ENCODE results near the gene RPL26.
"Not testable (repeated sequence)": the region's sequence is repeated elsewhere in the genome, so short reads cannot be mapped to it uniquely, and the experiment has no call there.

The RPL26 gene

DNA sequence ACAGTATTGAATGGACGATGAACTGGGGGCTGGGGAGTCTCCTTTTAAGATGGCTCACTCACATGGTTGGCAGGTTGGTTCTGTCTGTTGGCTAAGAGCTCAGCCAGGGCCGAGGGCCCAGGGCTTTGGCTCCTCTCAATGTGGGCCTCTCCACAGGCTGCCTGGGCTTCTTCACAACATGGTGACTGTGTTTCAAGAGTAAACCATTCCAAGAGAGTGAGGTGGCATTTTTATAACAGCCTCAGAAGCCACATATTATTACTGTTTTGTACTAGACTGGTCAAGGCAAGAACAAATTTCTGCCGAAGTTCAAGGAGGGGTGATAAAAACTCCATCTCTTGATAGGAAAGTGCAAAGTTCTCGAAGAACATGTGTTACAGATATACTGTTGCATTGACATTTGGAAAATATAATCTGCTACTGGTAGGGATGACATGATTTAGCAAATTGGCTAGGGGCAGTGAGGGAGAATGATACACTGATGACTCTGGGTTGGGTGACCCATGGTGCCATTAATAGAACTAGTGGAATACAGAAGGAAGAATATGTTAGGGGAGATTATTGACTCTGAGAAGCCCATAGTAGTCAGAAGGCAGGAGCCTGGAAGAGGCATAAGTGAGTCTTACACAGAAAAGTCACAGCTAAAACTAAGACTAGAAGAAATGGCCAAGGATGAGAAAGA is 20.2 kb downstream of the RPL26 start:
- H3K27ac ChIP-seq (ENCODE audit: low read depth, low read length): no peak overlapping the region
- H3K27me3 ChIP-seq (ENCODE audit: control insufficient read depth in 1 of 2, insufficient read depth in 2 of 2, low read length in 2 of 2): no peaks in the 10 kb centered on the region
- H3K4me3 ChIP-seq (ENCODE audit: low read depth in 1 of 2, low read length in 2 of 2): no peak overlapping the region
- H3K36me3 ChIP-seq (ENCODE audit: insufficient read depth, low read length): no peaks in the 10 kb centered on the region
- no peaks in the 10 kb centered on the region for H3K4me1 ChIP-seq (ENCODE audit: insufficient read depth, low read length)
- H3K9ac ChIP-seq (ENCODE audit: low read length): no peak overlapping the region
- no peaks in the 10 kb centered on the region for H3K9me3 ChIP-seq (ENCODE audit: low read length)

DNA sequence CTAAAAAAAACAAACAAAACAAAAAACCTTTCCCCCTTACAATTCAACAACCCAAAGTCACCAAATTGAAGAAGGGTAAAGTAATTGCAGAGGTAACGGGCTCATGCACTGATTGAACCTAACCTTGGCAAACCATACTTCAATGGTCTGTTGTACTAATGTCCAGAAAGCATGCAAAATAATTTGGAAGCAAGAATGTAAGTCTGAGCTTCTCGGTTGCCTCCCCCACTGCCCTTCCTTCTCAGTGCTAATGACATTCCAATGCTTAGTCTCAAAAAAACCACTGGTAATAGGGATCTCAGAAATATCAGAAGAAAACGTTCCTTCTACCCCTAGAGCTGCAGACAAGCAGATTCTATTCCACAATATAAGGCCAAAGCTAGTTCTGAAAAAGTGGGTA is 22.2 kb downstream of the RPL26 start:
- H3K4me3 ChIP-seq (ENCODE audit: low read depth in 1 of 2, low read length in 2 of 2): no peak overlapping the region
- no peak overlapping the region for H3K9ac ChIP-seq (ENCODE audit: low read length)
- H3K4me1 ChIP-seq (ENCODE audit: insufficient read depth, low read length): no peaks in the 10 kb centered on the region
- H3K9me3 ChIP-seq (ENCODE audit: low read length): no peaks in the 10 kb centered on the region
- no peak overlapping the region for H3K27ac ChIP-seq (ENCODE audit: low read depth, low read length)
- no peaks in the 10 kb centered on the region for H3K27me3 ChIP-seq (ENCODE audit: control insufficient read depth in 1 of 2, insufficient read depth in 2 of 2, low read length in 2 of 2)
- no peaks in the 10 kb centered on the region for H3K36me3 ChIP-seq (ENCODE audit: insufficient read depth, low read length)

DNA sequence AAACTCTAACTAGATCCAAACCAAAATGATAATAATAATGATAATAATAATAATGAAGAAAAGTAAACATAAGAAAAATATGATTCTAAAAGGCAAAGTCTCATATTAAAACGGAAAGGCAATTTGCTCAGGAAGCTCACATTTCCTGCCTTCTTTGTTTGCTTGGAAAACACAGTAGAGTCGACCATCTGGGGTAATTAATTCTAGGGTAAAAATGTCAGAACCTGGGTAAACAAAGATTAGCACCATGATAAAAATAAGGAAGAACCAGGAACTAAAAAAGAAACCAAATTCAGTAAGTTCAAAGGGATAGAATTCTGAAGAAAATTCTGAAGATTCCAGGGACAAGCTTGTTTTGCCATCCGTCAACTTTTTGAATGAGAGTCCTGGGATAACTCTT is 22.7 kb downstream of the RPL26 start:
- H3K27ac ChIP-seq (ENCODE audit: low read depth, low read length): no peak overlapping the region
- H3K4me1 ChIP-seq (ENCODE audit: insufficient read depth, low read length): no peaks in the 10 kb centered on the region
- H3K36me3 ChIP-seq (ENCODE audit: insufficient read depth, low read length): no peaks in the 10 kb centered on the region
- H3K27me3 ChIP-seq (ENCODE audit: control insufficient read depth in 1 of 2, insufficient read depth in 2 of 2, low read length in 2 of 2): no peaks in the 10 kb centered on the region
- no peak overlapping the region for H3K4me3 ChIP-seq (ENCODE audit: low read depth in 1 of 2, low read length in 2 of 2)
- H3K9ac ChIP-seq (ENCODE audit: low read length): no peak overlapping the region
- no peaks in the 10 kb centered on the region for H3K9me3 ChIP-seq (ENCODE audit: low read length)

DNA sequence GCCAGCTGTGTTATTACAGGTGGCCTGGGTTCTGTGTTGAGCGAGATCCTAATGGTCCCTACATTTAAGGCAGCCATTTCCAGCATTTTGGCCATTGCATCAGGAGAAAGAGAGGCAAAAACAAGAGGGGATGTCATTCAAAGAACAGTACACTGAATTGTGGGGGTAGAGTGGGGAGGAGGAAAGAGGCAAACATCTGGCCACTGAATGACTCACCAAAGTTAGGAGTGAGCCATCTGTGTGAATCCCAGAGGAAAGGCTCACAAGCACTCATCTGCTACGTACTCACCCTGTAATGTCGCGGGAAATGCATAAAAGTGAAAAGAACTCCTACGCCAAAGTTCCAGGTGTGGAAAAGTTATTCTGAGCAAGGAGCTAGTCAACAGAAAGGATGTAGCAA is 23.2 kb downstream of the RPL26 start:
- Histone ChIP-seq H3K4me3 (ENCODE audit: low read depth in 1 of 2, low read length in 2 of 2) (no peak overlapping the region), H3K27ac (ENCODE audit: low read depth, low read length) (no peak overlapping the region), H3K36me3 (ENCODE audit: insufficient read depth, low read length) (no peaks in the 10 kb centered on the region), H3K9me3 (ENCODE audit: low read length) (no peaks in the 10 kb centered on the region), H3K4me1 (ENCODE audit: insufficient read depth, low read length) (no peaks in the 10 kb centered on the region), H3K9ac (ENCODE audit: low read length) (no peak overlapping the region), H3K27me3 (ENCODE audit: control insufficient read depth in 1 of 2, insufficient read depth in 2 of 2, low read length in 2 of 2) (no peaks in the 10 kb centered on the region)

DNA sequence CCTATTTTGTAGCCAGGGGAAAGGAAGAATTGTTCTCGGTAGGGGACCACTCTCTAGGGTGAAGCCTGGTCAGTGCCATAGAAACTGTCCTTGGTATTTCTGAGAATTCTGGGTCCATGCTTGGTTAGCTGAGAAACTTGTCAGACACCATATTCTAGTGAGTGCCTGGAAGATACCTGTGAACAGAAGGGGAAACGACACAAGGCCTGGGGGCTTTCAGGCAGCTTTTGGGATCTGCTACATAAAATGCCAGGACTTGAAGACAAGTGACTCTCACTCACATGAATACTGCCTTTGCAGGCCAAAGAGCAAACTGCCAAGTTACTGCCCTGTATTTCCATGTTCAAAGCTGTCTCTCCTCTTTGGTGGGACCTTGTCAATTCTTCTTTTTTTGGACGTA is 25.1 kb downstream of the RPL26 start:
- Histone ChIP-seq H3K27ac (ENCODE audit: low read depth, low read length) (no peak overlapping the region), H3K27me3 (ENCODE audit: control insufficient read depth in 1 of 2, insufficient read depth in 2 of 2, low read length in 2 of 2) (no peaks in the 10 kb centered on the region)

DNA sequence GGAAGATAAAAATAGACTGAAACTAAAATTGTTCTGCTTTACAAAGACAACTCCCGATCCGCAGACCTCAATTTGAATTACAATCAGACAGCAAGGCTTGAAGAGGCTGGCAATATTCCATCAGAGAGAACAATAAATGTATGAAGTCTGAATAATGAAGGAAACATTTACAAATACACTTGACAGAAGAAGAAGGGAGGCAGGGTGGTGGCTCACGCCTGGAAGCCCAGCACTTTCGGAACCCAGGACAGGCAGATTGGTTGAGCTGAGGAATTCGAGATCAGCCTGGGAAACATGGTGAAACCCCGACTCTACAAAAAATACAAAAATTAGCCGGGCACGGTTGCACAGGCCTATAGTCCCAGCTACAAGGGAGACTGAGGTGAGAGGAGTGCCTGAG is 28.8 kb downstream of the RPL26 start:
- no peaks in the 10 kb centered on the region for H3K27me3 ChIP-seq (ENCODE audit: control insufficient read depth in 1 of 2, insufficient read depth in 2 of 2, low read length in 2 of 2)
- no peak overlapping the region for H3K9ac ChIP-seq (ENCODE audit: low read length)
- H3K4me1 ChIP-seq (ENCODE audit: insufficient read depth, low read length): no peaks in the 10 kb centered on the region
- no peak overlapping the region for H3K4me3 ChIP-seq (ENCODE audit: low read depth in 1 of 2, low read length in 2 of 2)
- H3K9me3 ChIP-seq (ENCODE audit: low read length): no peaks in the 10 kb centered on the region
- no peaks in the 10 kb centered on the region for H3K36me3 ChIP-seq (ENCODE audit: insufficient read depth, low read length)
- H3K27ac ChIP-seq (ENCODE audit: low read depth, low read length): no peak overlapping the region

More for the DNA sequence above, 25.1 kb downstream of the RPL26 start:
- Histone ChIP-seq H3K9ac (ENCODE audit: low read length) (no peak overlapping the region), H3K4me1 (ENCODE audit: insufficient read depth, low read length) (no peaks in the 10 kb centered on the region), H3K9me3 (ENCODE audit: low read length) (no peaks in the 10 kb centered on the region), H3K4me3 (ENCODE audit: low read depth in 1 of 2, low read length in 2 of 2) (no peak overlapping the region), H3K36me3 (ENCODE audit: insufficient read depth, low read length) (no peaks in the 10 kb centered on the region)

DNA sequence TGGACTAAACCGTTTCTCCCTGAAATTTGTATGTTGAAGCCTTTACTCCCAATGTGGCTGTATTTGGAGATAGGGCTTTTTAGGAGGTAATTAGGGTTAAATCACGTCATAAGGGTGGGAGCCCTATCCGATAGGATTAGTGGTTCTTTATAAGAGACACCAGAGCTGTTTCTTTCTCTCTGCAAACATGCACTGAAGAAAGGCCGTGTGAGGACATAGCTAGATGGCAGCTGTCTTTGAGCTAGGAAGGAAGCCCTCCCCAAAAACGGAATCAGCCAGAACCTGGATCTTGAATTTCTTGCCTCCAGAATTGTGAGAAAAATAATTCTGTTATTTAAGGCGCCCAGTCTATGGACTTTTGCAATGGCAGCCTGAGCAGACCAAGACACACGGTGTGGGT is 29.3 kb downstream of the RPL26 start:
- H3K27ac ChIP-seq (ENCODE audit: low read depth, low read length): no peak overlapping the region
- H3K36me3 ChIP-seq (ENCODE audit: insufficient read depth, low read length): no peaks in the 10 kb centered on the region
- no peaks in the 10 kb centered on the region for H3K9me3 ChIP-seq (ENCODE audit: low read length)
- H3K9ac ChIP-seq (ENCODE audit: low read length): no peak overlapping the region
- H3K4me1 ChIP-seq (ENCODE audit: insufficient read depth, low read length): no peaks in the 10 kb centered on the region
- no peaks in the 10 kb centered on the region for H3K27me3 ChIP-seq (ENCODE audit: control insufficient read depth in 1 of 2, insufficient read depth in 2 of 2, low read length in 2 of 2)
- no peak overlapping the region for H3K4me3 ChIP-seq (ENCODE audit: low read depth in 1 of 2, low read length in 2 of 2)

DNA sequence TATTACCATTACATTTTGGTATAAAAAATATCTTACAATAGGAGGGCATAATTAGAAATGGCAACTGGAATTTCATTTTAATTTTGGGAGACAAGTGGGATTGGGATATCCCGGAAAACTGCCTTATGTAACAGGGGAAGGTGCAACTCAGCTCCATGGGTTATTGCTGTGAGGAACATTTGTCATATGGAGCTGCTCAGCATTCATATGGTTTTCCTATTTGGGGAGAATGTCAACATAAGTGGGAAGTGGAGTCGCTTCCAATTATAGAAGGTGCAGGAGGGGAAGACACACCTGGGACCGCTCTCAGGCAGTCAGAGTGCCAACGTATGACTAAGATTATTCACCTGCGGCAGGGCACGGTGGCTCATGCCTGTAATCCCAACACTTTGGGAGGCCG is 32.7 kb downstream of the RPL26 start:
- no peaks in the 10 kb centered on the region for H3K36me3 ChIP-seq (ENCODE audit: insufficient read depth, low read length)
- H3K4me1 ChIP-seq (ENCODE audit: insufficient read depth, low read length): no peaks in the 10 kb centered on the region
- H3K27me3 ChIP-seq (ENCODE audit: control insufficient read depth in 1 of 2, insufficient read depth in 2 of 2, low read length in 2 of 2): no peaks in the 10 kb centered on the region
- H3K27ac ChIP-seq (ENCODE audit: low read depth, low read length): no peak overlapping the region
- H3K4me3 ChIP-seq (ENCODE audit: low read depth in 1 of 2, low read length in 2 of 2): no peak overlapping the region
- H3K9ac ChIP-seq (ENCODE audit: low read length): no peak overlapping the region
- no peaks in the 10 kb centered on the region for H3K9me3 ChIP-seq (ENCODE audit: low read length)

DNA sequence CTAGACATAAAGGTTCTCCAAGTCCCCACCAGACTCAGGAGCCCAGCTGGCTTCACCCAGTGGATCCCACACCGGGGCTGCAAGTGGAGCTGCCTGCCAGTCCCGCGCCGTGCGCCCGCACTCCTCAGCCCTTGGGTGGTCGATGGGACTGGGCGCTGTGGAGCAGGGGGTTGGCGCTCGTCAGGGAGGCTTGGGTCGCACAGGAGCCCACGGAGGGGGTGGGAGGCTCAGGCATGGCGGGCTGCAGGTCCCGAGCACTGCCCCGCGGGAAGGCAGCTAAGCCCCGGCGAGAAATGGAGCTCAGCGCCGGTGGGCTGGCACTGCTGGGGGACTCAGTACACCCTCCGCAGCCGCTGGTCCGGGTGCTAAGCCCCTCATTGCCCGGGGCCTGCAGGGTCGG is 36.0 kb downstream of the RPL26 start:
- H3K36me3 ChIP-seq (ENCODE audit: insufficient read depth, low read length); H3K4me1 ChIP-seq (ENCODE audit: insufficient read depth, low read length); H3K4me3 ChIP-seq (ENCODE audit: low read depth in 1 of 2, low read length in 2 of 2); H3K9ac ChIP-seq (ENCODE audit: low read length); H3K27ac ChIP-seq (ENCODE audit: low read depth, low read length); H3K9me3 ChIP-seq (ENCODE audit: low read length); H3K27me3 ChIP-seq (ENCODE audit: control insufficient read depth in 1 of 2, insufficient read depth in 2 of 2, low read length in 2 of 2): not testable (repeated sequence)

DNA sequence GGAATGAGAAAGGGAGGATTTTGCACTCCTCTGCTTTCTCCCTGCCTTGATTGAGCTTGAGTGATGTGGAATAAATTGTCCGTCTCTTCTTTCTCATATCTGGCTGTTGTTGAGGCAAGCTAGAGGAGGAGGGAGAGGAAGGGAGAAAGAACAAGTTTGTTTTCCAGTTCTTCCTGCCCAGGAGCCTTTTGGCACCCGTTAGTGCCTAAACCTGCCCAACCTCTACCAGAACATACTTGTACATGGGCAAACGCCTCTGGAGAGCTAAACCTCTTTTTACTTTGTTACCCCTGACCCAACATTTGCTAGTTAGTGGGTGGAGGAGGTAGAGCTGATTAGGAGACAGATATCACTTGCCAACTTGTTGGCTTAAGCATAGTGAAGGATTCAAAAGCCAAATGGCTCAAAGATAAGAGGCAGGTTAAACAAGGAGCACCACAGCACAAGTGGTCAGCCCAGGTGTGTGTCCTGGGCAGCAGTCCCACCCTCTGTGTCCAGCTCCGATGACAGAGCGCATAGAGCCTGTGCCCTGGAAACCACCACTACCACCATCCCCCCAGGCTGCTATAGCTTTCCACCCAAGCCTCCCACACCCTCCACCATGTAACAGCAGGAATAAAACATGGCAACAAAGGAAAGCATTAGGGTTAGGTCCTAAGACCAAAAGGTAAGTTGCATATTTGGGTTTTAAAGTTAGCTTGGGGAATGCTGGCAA is 36.9 kb downstream of the RPL26 start:
- H3K4me1 ChIP-seq (ENCODE audit: insufficient read depth, low read length): no peaks in the 10 kb centered on the region
- H3K36me3 ChIP-seq (ENCODE audit: insufficient read depth, low read length): no peaks in the 10 kb centered on the region
- H3K27me3 ChIP-seq (ENCODE audit: control insufficient read depth in 1 of 2, insufficient read depth in 2 of 2, low read length in 2 of 2): no peaks in the 10 kb centered on the region
- H3K4me3 ChIP-seq (ENCODE audit: low read depth in 1 of 2, low read length in 2 of 2): no peak overlapping the region
- no peak overlapping the region for H3K9ac ChIP-seq (ENCODE audit: low read length)
- H3K9me3 ChIP-seq (ENCODE audit: low read length): no peaks in the 10 kb centered on the region
- H3K27ac ChIP-seq (ENCODE audit: low read depth, low read length): no peak overlapping the region

DNA sequence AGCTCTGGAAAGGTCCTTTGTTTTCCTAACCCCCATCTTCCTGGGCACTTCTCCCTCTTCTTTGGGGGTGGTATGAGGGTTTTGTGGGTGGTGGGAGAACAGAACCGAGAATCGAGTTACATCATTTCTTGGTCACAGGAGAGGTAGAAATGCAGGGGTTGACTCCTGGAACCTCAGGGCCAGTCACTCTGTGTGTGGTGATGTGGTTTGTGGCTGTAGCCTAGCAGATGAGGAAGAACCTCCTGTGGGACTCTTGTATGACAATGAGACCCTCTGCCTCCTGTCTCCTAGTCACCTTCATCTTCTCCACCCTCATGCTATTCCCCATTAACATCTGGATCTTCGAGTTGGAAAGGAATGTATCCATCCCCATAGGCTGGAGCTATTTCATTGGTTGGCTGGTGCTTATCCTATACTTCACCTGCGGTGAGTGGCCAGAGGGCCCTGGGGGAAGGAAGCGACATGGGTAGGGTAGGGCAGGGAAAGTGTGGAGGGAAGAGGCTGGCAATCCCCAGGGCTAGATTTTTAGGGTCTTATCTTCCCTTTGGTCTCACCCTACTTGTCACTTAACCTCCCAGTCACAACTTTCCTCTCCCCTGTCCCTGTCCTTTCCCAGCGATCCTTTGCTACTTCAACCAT is 37.8 kb downstream of the RPL26 start:
- H3K9me3 ChIP-seq (ENCODE audit: low read length): no peaks in the 10 kb centered on the region
- H3K4me3 ChIP-seq (ENCODE audit: low read depth in 1 of 2, low read length in 2 of 2): no peak overlapping the region
- no peak overlapping the region for H3K27ac ChIP-seq (ENCODE audit: low read depth, low read length)
- no peaks in the 10 kb centered on the region for H3K27me3 ChIP-seq (ENCODE audit: control insufficient read depth in 1 of 2, insufficient read depth in 2 of 2, low read length in 2 of 2)
- H3K4me1 ChIP-seq (ENCODE audit: insufficient read depth, low read length): no peaks in the 10 kb centered on the region
- H3K36me3 ChIP-seq (ENCODE audit: insufficient read depth, low read length): no peaks in the 10 kb centered on the region
- no peak overlapping the region for H3K9ac ChIP-seq (ENCODE audit: low read length)

DNA sequence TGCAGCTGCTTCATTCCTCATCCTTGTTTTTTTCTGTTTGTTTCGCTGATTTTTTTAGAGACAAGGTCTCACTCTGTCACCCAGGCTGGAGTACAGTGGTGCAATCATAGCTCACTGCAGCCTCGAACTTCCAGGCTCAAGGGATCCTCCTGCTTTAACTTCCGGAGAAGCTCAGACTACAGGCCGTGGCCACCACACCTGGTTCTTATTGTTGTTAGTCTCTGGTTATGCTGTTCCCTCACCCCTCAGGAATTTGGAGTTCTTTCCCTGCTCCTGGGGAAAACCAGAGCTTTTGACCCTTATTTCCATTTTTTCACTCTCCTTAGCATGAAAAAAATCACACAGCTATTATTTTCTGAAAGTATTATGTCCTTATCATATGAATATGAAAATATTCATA is 41.5 kb downstream of the RPL26 start:
- no peaks in the 10 kb centered on the region for H3K36me3 ChIP-seq (ENCODE audit: insufficient read depth, low read length)
- H3K27ac ChIP-seq (ENCODE audit: low read depth, low read length): no peak overlapping the region
- no peak overlapping the region for H3K9ac ChIP-seq (ENCODE audit: low read length)
- H3K9me3 ChIP-seq (ENCODE audit: low read length): no peaks in the 10 kb centered on the region
- H3K27me3 ChIP-seq (ENCODE audit: control insufficient read depth in 1 of 2, insufficient read depth in 2 of 2, low read length in 2 of 2): no peaks in the 10 kb centered on the region
- H3K4me3 ChIP-seq (ENCODE audit: low read depth in 1 of 2, low read length in 2 of 2): no peak overlapping the region
- no peaks in the 10 kb centered on the region for H3K4me1 ChIP-seq (ENCODE audit: insufficient read depth, low read length)

Measured in muscle layer of colon (tissue), 2 donors.